ENCODE results near the gene KRT83. TPM values are rescaled to one million over a fixed set of nuclear protein-coding genes. Genes with fewer than 3 reads are reported as not detected.

KRT83 gene
- total RNA-seq, 1 donor from 2014 or later, result not detected

DNA sequence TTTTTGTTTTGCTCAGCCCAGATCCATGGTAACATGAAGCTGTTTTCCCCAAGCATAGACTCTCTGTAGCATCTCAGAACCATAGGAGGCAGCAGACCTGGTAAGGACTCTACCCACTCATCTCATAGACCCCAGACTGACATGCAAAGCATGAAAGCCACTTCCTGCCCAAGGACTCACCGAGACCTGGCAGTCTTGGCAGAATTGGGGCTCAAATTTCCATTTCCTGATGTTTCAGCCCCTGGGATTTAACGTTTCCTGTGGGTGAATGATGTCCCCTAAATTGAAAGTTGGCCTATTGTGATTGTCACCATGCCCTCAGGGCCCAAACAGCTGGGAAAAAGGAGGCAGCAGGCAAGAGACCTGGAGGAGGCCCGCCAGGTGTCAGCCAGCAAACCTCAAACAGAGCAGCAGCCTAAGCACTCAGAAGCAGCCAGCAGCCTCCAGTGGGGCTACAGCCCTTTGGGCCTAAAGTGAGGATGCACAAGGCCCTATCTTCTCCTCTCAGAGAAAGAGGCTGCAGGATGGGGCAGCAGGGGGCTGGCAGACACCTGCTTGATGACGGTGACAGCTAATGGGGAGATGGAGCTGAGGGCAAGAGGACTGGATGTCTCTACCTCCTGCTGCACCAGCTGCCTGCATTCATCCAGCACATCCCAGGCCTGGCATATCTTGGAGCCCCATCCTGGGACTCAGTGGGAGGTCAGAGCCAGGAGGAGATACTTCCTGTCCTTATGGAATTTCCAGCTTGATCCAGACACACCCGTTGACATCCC is 37.6 kb upstream of the KRT83 start:
- intact Hi-C loops (cut with DNase I), result no loop called here
- no peaks in the 10 kb centered on the region for H3K9me3 ChIP-seq
- H3K4me1 ChIP-seq, result no peaks in the 10 kb centered on the region
- DNase-seq (ENCODE audit: extremely low spot score in 2 of 2), result no peak
- no peak overlapping the region for H3K4me3 ChIP-seq
- no peak for TF ChIP-seq POLR2A (IDR thresholded peaks at IDR 0.05)
- TF ChIP-seq, protein P1, sequence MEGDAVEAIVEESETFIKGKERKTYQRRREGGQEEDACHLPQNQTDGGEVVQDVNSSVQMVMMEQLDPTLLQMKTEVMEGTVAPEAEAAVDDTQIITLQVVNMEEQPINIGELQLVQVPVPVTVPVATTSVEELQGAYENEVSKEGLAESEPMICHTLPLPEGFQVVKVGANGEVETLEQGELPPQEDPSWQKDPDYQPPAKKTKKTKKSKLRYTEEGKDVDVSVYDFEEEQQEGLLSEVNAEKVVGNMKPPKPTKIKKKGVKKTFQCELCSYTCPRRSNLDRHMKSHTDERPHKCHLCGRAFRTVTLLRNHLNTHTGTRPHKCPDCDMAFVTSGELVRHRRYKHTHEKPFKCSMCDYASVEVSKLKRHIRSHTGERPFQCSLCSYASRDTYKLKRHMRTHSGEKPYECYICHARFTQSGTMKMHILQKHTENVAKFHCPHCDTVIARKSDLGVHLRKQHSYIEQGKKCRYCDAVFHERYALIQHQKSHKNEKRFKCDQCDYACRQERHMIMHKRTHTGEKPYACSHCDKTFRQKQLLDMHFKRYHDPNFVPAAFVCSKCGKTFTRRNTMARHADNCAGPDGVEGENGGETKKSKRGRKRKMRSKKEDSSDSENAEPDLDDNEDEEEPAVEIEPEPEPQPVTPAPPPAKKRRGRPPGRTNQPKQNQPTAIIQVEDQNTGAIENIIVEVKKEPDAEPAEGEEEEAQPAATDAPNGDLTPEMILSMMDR (IDR thresholded peaks at IDR 0.05), result no peak
- no peak for TF ChIP-seq POLR2AphosphoS5 (IDR thresholded peaks at IDR 0.05; ENCODE audit: insufficient read depth in 1 of 2, low read depth in 1 of 2)
- H3K27me3 ChIP-seq, result no peaks in the 10 kb centered on the region
- no peak overlapping the region for H3K27ac ChIP-seq
- H3K36me3 ChIP-seq, result no peaks in the 10 kb centered on the region

DNA sequence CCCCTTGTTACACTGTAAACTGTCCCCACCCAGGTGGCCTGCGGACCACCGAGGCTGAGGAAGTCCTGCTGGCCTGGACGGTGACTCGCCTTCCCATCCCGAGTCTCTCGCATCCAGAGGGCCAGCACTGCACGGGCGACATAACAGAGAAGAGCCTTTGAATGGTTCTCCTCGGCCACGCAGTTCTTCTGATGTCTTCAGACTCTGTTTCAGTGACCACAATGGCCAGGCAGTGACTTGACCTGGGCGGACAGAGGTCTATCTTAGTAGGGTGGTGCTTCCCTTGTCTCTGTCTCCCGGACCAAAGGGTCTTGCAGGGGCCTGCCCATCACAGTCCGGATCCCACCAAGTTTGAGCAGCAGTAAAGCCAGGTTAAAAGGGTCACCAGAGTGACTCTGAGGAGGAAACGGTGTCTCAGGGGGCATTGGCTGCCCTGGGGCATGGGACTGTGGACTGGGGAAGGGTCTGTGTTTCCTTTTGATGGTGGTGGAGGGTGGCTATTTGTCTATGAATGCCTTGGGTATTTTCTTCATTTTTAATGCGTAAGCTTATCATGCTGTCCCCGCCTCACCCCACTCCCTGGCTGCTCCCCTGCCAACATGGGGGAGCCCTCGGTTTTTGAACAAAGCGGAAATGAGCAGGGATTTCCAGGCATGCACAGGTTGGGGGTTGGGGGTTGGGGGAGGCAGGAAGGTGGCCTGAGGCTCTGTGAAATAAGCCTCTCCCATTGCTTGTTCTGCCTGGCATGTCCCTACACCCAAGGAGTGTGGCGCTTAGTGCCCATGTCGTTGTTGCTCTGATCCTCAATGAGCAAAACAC is 35.8 kb upstream of the KRT83 start:
- H3K9me3 ChIP-seq, result no peaks in the 10 kb centered on the region
- no peak for TF ChIP-seq POLR2A (IDR thresholded peaks at IDR 0.05)
- TF ChIP-seq POLR2AphosphoS5 (IDR thresholded peaks at IDR 0.05; ENCODE audit: insufficient read depth in 1 of 2, low read depth in 1 of 2), result no peak
- TF ChIP-seq, protein P1 (IDR thresholded peaks at IDR 0.05), result no peak
- no peak overlapping the region for H3K4me3 ChIP-seq
- intact Hi-C loops (cut with DNase I), result no loop called here
- no peaks in the 10 kb centered on the region for H3K27me3 ChIP-seq
- DNase-seq (ENCODE audit: extremely low spot score in 2 of 2), result no peak
- H3K4me1 ChIP-seq, result no peaks in the 10 kb centered on the region
- no peaks in the 10 kb centered on the region for H3K36me3 ChIP-seq
- H3K27ac ChIP-seq, result no peak overlapping the region

DNA sequence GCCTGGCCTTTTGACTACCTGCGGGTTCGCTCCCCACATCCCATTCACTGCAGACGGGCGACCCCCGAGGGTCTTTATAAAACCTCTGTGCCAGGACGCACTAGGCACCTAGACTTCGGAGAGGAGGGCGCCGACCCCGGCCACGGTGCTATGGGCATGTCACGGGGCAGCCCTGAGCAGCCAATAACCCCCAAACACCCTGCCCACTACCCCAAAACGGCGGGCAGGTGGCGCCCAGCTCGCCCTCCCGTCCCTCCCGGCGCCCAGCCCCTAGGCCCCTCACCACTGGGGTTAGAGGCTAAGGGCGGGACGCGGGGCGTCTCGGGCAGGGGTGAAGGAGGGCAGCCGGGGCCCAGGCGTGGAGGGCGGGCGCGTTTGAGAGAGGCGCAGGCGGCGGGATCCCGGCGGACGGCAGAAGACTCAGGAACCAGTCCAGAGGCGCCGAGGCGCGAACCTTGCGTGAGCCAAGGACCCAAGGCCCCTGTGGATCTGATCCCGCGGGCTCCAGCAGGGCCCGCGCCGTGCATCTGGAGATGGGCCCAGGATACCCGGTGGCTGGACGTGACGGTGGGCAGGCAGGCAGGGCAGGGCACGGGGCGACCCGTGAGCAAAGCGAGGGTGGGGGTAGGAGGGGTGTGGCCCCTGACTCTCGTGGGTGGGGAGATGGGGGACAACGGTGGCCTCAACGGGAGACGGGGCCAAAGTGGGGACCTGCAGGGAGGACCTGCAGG is 35.0 kb upstream of the KRT83 start:
- Histone ChIP-seq H3K4me3 (no peak overlapping the region), H3K4me1 (no peaks in the 10 kb centered on the region), H3K27me3 (no peaks in the 10 kb centered on the region), H3K36me3 (no peaks in the 10 kb centered on the region), H3K27ac (no peak overlapping the region), H3K9me3 (no peaks in the 10 kb centered on the region)
- TF ChIP-seq POLR2AphosphoS5 (IDR thresholded peaks at IDR 0.05; ENCODE audit: insufficient read depth in 1 of 2, low read depth in 1 of 2) (no peak), POLR2A (IDR thresholded peaks at IDR 0.05) (no peak)
- TF ChIP-seq, protein P1 (IDR thresholded peaks at IDR 0.05), result no peak
- intact Hi-C loops (cut with DNase I), result no loop called here
- no peak for DNase-seq (ENCODE audit: extremely low spot score in 2 of 2)

DNA sequence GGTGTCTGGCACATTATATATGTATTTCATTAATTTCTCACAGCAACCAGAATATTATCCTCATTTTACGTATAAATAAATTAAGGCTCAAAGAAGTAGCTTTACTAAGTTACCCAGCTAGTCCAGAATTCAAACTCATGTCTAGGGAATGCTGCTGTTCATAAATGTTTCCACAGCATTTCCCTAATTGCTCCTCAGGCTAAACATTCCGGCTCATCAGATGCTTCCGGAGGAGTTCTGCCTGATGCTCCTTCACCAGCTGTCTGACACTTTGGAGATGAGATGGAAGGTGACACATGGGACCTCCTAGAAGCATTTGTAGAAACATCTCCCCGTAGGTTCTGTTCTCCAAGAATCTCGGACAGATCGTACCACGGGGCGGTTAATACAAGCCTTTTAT is 34.0 kb upstream of the KRT83 start:
- H3K4me1 ChIP-seq, result no peaks in the 10 kb centered on the region
- H3K36me3 ChIP-seq, result no peaks in the 10 kb centered on the region
- TF ChIP-seq POLR2AphosphoS5 (IDR thresholded peaks at IDR 0.05; ENCODE audit: insufficient read depth in 1 of 2, low read depth in 1 of 2), result no peak
- TF ChIP-seq, protein P1 (IDR thresholded peaks at IDR 0.05), result no peak
- no peak for TF ChIP-seq POLR2A (IDR thresholded peaks at IDR 0.05)
- intact Hi-C loops (cut with DNase I), result no loop called here
- no peak for DNase-seq (ENCODE audit: extremely low spot score in 2 of 2)
- H3K4me3 ChIP-seq, result no peak overlapping the region
- H3K9me3 ChIP-seq, result no peaks in the 10 kb centered on the region
- H3K27ac ChIP-seq, result no peak overlapping the region
- no peaks in the 10 kb centered on the region for H3K27me3 ChIP-seq
